AG04450 (cell line): ENCODE data around the gene MBNL3. TPM values are rescaled to one million over a fixed set of nuclear protein-coding genes. Genes with fewer than 3 reads are reported as not detected.

Experiments used
- CTCF ChIA-PET: fragments of 300-600, 350-600 bp; formaldehyde crosslinking; extraction: SDS; loops from one replicate; lab custom pipeline; 2022; ENCODE audit warnings: antibody characterized with exemption, inconsistent platforms; lab: Charles Lee
- POLR2A ChIA-PET: fragments of 350-600 bp; formaldehyde crosslinking; extraction: SDS; loops from one replicate; lab custom pipeline; 2021; ENCODE audit warnings: antibody characterized with exemption, inconsistent platforms; lab: Yijun Ruan, JAX
- DNase-seq: peaks from one replicate; pipeline ENCODE4 v3.0.0-alpha.2; 2011; ENCODE audit warnings: low read depth, low spot score
- H3K27ac ChIP-seq: one replicate; pipeline ENCODE4 v1.5.1; 2012; ENCODE audit warnings: low read depth, low read length, control low read depth
- H3K27me3 ChIP-seq: one replicate; pipeline ENCODE4 v1.6.0; 2012; ENCODE audit warnings: low read length; ENCODE audit not compliant: control insufficient read depth, insufficient read depth
- H3K4me3 ChIP-seq: 2 replicates; pipeline ENCODE4 v1.5.1; 2011; ENCODE audit warnings: mild to moderate bottlenecking, low read depth, low read length, control low read depth
- H3K9me3 ChIP-seq: 2 replicates; pipeline ENCODE4 v1.5.1; 2012; ENCODE audit warnings: low read length; ENCODE audit not compliant: control insufficient read depth, insufficient read depth
- polyA plus RNA-seq: library from polyadenylated mRNA; depleted of rRNA; stranded (reverse); fragments of >200 nt; gene quantifications from 2 replicates; pipeline ENCODE4 v1.2.3, GENCODE V29; 2011
- TF ChIP-seq, protein P1 (sequence below): IDR thresholded peaks from 2 replicates; pipeline ENCODE4 v1.5.1; 2011; ENCODE audit warnings: low read depth, low read length, control low read depth, inconsistent platforms

The MBNL3 gene
- polyA plus RNA-seq, 1 experiment: 1.1 TPM

DNA sequence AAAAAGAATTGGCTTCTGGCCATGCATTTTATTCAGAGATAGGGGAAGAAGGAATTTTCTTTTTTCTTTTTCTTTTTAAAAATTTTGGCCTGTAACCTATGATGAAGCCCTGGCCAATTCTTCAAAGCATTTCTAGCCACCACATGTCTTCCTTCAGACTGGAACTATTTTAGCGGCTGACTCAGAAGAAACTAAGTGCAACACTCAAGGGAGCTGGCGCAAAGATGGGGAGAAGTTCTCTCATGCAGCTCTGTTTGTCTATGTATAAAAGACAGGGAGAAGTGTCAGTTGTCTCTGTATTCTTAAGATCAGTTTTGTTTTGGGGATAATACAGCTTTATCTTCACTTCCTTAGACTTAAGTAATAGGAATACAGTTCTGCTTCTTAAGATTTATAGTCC, 46.1 kb downstream of the MBNL3 start:
- CTCF ChIA-PET: no interaction called here
- H3K27me3 ChIP-seq: no peaks in the 10 kb centered on the region

DNA sequence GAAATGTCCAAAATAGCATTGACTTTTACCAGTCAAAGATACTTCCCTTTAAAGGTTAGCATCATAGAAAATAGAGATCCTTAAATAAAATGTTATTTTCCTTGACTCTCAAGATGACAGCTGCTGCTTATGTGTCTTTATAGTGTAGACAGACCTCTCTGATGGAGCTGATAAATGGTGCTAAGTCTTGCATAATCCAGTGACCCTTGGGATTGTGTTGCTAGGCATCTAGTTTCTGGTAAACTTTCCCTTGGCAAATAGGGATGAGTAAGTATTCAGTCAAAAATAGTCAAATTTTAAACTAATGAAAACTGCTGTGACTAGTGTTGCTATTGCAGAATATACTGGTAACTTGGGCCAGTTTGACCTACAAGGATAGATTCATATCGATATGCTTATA, 53.6 kb downstream of the MBNL3 start:
- DNase-seq: no peak
- Histone ChIP-seq H3K27me3 (no peaks in the 10 kb centered on the region), H3K4me3 (no peak overlapping the region), H3K9me3 (no peaks in the 10 kb centered on the region), H3K27ac (no peak overlapping the region)
- ChIA-PET CTCF (no interaction called here), POLR2A (no interaction called here)
- TF ChIP-seq, protein P1, sequence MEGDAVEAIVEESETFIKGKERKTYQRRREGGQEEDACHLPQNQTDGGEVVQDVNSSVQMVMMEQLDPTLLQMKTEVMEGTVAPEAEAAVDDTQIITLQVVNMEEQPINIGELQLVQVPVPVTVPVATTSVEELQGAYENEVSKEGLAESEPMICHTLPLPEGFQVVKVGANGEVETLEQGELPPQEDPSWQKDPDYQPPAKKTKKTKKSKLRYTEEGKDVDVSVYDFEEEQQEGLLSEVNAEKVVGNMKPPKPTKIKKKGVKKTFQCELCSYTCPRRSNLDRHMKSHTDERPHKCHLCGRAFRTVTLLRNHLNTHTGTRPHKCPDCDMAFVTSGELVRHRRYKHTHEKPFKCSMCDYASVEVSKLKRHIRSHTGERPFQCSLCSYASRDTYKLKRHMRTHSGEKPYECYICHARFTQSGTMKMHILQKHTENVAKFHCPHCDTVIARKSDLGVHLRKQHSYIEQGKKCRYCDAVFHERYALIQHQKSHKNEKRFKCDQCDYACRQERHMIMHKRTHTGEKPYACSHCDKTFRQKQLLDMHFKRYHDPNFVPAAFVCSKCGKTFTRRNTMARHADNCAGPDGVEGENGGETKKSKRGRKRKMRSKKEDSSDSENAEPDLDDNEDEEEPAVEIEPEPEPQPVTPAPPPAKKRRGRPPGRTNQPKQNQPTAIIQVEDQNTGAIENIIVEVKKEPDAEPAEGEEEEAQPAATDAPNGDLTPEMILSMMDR: no peak

More for the DNA sequence above, 46.1 kb downstream of the MBNL3 start:
- TF ChIP-seq, protein P1: no peak
- POLR2A ChIA-PET: no interaction called here
- Histone ChIP-seq H3K27ac (no peak overlapping the region), H3K9me3 (no peaks in the 10 kb centered on the region), H3K4me3 (no peak overlapping the region)
- DNase-seq: no peak

DNA sequence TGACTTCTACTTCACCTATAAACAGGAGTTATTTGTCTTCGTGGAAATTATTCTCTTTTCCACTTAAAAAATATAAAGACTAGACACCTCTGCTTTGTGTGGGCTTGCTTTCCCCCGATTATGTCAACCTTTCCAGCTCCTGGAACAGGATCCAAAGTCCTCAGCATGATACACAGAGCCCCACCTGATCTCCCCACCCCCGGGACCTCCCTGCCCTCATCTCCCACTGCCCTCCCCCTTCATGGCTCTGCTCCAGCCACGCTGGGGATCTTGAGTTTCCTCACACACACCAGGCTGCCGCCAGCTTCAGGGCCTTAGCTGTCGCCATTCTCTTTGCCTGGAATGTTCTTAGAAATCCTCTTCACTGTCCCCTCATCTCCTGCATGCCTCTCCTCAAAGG, 55.3 kb downstream of the MBNL3 start:
- ChIA-PET CTCF (no interaction called here), POLR2A (no interaction called here)
- no peaks in the 10 kb centered on the region for H3K9me3 ChIP-seq
- H3K27me3 ChIP-seq: no peaks in the 10 kb centered on the region
- no peak overlapping the region for H3K4me3 ChIP-seq
- DNase-seq: no peak
- H3K27ac ChIP-seq: no peak overlapping the region
- TF ChIP-seq, protein P1: no peak

DNA sequence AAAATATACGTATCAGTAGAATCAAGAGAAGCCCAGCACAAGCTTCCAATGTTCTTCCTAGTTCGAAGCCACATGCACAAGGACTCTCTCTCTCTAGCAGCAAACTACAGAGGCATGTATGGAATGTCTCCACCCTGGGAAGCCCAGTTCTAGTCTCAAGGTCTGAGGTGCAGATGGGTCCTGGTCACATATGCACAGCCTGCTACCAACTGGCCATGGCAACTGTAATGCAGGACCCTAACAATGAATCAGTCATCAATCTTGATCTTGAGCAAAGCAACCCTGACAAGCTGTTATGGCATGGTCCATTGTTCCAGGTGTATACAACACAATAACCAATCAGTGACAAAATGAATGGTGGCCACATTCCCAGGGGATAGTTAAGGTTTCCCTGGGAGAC, 55.8 kb downstream of the MBNL3 start:
- Histone ChIP-seq H3K9me3 (no peaks in the 10 kb centered on the region), H3K27ac (no peak overlapping the region), H3K4me3 (no peak overlapping the region), H3K27me3 (no peaks in the 10 kb centered on the region)
- DNase-seq: no peak
- ChIA-PET CTCF (no interaction called here), POLR2A (no interaction called here)
- TF ChIP-seq, protein P1: no peak

DNA sequence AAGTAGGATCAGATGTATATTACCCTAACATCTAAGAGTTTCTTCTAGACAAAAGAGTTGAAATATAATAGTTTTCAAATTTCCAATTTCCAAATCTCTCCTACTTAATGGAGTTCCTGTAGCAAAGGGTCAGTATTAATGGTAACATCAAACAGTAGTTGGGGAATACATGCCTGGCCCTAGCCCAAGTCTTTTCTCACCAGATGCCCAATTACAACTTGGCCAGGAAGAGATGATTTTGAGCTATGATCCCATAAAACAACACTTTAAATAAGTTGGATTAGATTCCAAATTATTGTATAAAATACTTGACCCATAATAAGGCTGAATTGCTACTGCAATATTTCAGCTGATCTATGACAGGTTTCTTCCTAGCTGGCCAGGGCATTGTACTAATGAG, 59.9 kb downstream of the MBNL3 start:
- Histone ChIP-seq H3K27me3 (no peaks in the 10 kb centered on the region), H3K4me3 (no peak overlapping the region), H3K9me3 (no peaks in the 10 kb centered on the region), H3K27ac (no peak overlapping the region)
- DNase-seq: no peak
- ChIA-PET POLR2A (no interaction called here), CTCF (no interaction called here)
- TF ChIP-seq, protein P1: no peak
